Measurements from ENCODE around the gene PPIB.

Gene PPIB

DNA sequence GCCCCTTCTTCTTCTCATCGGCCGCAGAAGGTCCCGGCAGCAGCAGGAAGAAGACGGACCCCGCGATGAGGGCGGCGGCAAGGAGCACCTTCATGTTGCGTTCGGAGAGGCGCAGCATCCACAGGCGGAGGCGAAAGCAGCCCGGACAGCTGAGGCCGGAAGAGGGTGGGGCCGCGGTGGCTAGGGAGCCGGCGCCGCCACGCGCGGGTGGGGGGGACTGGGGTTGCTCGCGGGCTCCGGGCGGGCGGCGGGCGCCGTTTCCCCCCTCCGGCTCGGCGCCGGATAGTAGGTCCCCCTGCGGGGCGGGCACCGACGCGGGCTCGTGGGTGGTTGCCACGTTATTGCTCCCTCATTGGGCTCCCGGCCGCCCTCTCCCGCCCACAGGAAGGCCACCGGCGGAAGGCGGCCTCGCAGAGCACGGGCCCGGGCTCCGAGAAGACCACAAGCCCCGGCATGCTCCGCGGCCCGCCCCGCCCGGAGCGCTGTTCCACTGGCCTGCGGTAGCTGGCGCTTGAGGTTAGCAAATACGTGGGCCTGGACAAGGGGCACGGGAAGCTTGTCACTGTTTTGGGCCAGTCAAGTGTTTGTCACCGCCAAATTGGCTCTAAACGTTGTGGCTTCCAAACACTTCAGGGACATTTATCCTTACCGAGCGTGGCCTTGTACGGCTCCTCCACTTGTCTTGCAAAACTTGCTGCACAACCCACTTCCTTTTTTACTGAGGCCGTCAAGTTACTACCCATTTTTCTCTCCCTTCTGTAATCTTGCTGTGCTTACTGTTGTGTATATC is at the start of gene PPIB:
TSS of gene PPIB (minus strand) at position 154 of the 790 bp plus-strand sequence. CDS start at position 118, 36 bp downstream.
- DNase-seq (ENCODE audit: insufficient read length, low spot score) (peak; percentile 95), FAIRE-seq (no peak)
- TF ChIP-seq, protein P1, sequence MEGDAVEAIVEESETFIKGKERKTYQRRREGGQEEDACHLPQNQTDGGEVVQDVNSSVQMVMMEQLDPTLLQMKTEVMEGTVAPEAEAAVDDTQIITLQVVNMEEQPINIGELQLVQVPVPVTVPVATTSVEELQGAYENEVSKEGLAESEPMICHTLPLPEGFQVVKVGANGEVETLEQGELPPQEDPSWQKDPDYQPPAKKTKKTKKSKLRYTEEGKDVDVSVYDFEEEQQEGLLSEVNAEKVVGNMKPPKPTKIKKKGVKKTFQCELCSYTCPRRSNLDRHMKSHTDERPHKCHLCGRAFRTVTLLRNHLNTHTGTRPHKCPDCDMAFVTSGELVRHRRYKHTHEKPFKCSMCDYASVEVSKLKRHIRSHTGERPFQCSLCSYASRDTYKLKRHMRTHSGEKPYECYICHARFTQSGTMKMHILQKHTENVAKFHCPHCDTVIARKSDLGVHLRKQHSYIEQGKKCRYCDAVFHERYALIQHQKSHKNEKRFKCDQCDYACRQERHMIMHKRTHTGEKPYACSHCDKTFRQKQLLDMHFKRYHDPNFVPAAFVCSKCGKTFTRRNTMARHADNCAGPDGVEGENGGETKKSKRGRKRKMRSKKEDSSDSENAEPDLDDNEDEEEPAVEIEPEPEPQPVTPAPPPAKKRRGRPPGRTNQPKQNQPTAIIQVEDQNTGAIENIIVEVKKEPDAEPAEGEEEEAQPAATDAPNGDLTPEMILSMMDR (IDR thresholded peaks at IDR 0.05; ENCODE audit: insufficient read depth, missing control alignments), result peak; percentile 78

DNA sequence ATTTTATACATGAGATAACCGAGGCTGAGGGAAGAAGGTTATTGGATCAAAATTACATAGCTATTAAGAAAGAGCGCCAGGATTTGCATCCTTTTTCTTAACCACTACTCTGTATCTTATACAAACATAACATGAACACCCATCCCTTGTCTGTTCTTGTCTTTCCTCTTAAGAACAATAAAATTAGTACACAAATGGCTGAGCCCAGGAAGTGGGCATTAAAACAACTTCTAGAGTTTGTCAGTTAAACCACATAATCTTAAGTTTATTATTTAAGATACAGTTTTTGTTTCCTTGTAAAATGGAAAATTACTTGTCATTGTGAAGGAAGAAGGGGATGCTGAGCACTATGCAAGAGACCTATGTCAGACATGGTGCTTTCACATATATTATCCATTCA is 48.9 kb upstream of the PPIB start:
- TF ChIP-seq, protein P1 (IDR thresholded peaks at IDR 0.05; ENCODE audit: insufficient read depth, missing control alignments), result no peak
- no peak for DNase-seq (ENCODE audit: insufficient read length, low spot score)
- no peak for FAIRE-seq

DNA sequence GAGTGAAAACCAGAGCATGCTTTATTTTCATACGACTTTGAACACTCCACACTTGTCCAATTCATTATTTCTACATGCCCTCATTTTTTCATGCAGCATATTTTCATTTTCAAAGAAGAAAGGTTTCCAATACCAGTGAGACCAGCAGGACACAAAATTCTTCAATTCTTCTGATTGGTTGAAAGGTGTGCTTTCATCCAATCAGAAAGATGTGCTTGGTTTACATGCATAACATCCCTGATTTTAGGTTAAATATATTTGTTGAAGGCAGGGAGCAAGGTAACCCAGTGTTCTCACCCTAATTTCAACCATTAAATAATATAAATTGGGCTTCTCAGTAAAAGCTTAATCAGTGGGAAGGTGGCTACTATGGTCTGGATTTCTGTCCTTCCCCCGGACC is 47.5 kb upstream of the PPIB start:
- DNase-seq (ENCODE audit: insufficient read length, low spot score) (no peak), FAIRE-seq (no peak)
- TF ChIP-seq, protein P1 (IDR thresholded peaks at IDR 0.05; ENCODE audit: insufficient read depth, missing control alignments), result no peak

DNA sequence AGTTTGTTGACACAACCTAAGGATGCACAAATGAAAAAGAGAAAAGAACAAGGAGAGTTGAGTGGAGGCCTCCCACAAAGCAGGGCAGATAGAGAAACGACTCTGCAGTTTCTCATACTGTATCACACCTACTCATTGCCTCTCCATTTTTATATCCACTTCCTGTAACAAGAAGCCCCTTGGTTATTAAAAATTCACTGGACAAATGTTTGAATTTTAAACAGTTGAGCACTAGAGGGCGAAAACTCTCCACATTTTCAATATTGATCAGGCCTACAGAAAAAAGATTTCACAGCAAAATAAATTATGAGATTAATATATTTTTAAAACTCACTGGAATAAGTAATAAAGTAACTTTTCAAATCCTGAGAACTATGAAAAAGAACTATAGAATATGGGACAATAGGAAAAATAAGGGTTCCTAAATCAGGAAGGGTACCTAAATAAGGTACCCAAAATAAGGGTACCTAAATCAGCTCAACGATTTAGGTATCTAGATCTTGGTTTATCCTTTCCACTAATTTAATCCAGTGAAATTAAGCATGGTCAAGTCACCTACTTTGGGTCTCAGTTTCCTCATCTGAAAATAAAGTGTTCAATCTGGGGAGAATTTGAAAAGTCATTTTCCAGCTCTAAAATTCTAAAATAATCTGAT is 47.0 kb upstream of the PPIB start:
- FAIRE-seq (peak; percentile 46), DNase-seq (ENCODE audit: insufficient read length, low spot score) (no peak)
- TF ChIP-seq, protein P1 (IDR thresholded peaks at IDR 0.05; ENCODE audit: insufficient read depth, missing control alignments), result peak; percentile 49

DNA sequence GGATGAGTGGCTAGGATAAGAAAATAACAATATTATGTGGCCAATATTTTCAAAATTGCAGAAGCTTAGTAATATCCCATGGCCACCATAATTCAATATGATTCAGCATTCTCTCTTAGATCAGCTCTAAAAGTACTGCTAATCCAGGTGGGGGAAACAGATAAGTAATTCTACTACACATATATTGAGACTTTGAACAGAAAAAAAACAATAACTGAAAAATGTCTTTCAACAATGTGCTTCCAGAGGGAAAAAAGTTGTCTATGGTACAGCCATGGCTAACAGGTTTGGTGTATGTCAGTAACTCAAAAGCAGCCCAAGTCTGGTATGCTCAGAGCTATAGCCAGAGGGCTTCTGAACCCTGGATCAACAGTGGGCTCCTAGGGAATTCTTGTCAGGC is 42.4 kb upstream of the PPIB start:
- TF ChIP-seq, protein P1 (IDR thresholded peaks at IDR 0.05; ENCODE audit: insufficient read depth, missing control alignments), result no peak
- no peak for FAIRE-seq
- no peak for DNase-seq (ENCODE audit: insufficient read length, low spot score)

DNA sequence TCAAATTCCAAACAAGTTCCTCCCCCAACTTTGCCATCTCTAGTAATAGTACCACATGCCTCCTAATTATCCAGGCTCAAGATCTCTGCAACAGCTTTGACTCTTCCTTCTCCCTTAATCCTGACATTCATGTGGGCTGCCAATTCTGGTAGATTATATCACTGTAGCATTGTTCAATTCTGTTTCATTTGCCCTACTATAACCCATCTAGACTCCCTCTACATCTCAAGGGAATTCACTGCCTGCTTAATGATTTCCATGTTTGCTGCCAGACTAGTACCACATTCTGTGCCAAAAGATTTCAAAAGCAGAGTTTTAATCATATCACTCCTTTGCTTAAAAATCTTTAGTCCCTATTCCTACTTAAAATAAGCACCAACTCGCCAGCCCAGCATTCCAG is 34.6 kb upstream of the PPIB start:
- TF ChIP-seq, protein P1 (IDR thresholded peaks at IDR 0.05; ENCODE audit: insufficient read depth, missing control alignments), result no peak
- FAIRE-seq (no peak), DNase-seq (ENCODE audit: insufficient read length, low spot score) (no peak)

DNA sequence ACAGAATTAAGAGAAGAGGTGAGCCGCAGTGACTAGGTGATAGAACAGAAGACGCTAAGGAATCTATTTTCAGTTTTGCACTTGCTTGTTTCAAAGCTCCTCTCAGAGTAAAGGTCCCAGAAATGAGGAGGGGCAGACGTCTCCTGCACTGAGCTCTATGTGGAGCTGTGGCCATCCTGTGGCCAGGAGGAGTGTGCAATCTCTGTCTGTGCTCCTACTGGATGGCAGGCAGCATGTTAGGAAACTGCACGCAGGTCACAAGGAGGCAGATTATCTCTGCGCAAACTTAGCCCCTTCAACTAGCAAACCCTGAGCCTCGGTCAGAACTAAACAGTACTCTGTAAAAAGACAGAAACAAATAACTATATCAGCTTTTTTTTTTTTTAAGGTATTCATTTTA is 31.1 kb upstream of the PPIB start:
- TF ChIP-seq, protein P1 (IDR thresholded peaks at IDR 0.05; ENCODE audit: insufficient read depth, missing control alignments), result peak; percentile 17
- no peak for DNase-seq (ENCODE audit: insufficient read length, low spot score)
- no peak for FAIRE-seq

Data from D721Med (cell line).